Mucosa of gallbladder (tissue), 1 donor: ENCODE results near the gene ZNF350. TPM values are rescaled to one million over a fixed set of nuclear protein-coding genes. Genes with fewer than 3 reads are reported as not detected.
A peak's percentile ranks its signal among the peaks of the same experiment; 100 is the strongest.
"Not testable (repeated sequence)": the region's sequence is repeated elsewhere in the genome, so short reads cannot be mapped to it uniquely, and the experiment has no call there.

Experiments used
- DNase-seq: peaks from one replicate; pipeline ENCODE4 v3.0.0-alpha.2; 2020; ENCODE audit warnings: low spot score
- total RNA-seq: library from RNA; stranded (reverse); gene quantifications from one replicate; pipeline ENCODE4 v1.2.1, GENCODE V29; 2021
- donor health status: DM: no; HTN: no; CAD: no.

Gene ZNF350
- total RNA-seq: 12.8 TPM

DNA sequence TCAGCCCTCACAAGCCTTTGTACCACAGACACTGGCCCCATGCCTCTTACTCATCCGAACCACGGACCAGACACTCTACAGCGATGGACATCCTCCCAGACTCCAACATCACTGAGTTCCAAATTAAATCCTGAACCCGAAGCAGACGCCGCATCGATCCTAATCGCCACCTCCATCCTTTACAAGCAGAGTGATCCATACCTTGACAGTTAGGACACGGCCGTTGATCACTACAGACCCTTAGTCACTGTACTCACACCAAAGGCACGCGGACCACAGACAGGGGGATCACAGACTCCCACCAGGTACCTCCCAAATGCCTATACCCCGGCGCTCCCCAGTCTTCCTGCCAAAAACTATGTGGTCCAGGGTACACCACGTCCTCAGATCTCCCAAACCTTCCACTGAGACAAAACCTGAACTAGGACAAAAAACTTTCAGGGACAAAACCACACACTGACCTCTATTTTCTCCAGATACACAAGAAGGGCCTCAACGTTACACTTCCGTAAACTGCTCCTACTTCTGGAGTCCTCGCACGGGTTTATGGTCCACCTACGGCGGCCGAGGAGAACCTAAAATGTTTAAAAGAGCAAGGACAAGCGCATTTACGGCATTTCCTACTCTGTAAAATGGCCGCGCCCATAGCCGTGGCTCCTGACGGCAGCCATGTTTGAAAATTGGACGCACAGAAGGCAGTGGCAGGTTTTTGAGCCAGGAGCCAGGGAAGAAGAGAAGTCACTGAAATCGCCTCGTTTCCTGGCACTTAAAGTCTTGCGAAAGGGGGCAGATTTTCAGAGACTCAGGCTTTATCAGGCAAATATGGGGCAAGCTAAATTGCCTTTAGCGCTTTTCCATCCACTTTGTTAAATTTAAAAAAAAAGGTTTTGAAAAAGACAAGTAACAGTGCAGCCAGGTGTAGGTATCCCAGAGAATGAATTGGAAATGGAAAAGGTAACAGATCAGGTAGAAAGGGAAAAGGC lies at the start of gene ZNF350:
Gene ZNF350 (minus strand): TSS at position 532 of the 983 bp plus-strand sequence. CDS start 12,480 bp downstream, outside the sequence.
- DNase-seq: peak; percentile 98

GRCh38 chr19:52034051-52034728 lies 47.5 kb upstream of the ZNF350 start:
- DNase-seq: no peak

DNA sequence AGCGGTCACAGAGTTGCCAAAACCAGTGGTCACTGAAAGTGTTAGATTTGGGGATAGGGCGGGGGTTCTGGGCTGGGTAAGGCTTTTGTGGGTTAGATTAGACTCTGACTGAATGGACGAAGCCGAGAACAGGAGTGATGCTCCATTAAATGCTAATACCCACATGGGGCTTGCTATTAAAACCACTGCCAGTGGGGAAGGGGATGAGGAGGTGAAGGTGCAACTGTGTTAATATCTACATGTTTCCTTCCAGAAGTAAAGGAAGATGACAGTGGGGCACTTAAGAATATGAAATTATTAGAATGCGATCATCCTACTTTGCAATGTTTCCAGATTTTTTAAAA lies 42.1 kb upstream of the ZNF350 start:
- DNase-seq: no peak

GRCh38 chr19:52028027-52028779 lies 41.6 kb upstream of the ZNF350 start, which contains the start of gene ZNF614:
TSS of gene ZNF614 (minus strand) at chr19:52028379. CDS start at chr19:52025745, 2,634 bp downstream.
- DNase-seq: peak; percentile 89

DNA sequence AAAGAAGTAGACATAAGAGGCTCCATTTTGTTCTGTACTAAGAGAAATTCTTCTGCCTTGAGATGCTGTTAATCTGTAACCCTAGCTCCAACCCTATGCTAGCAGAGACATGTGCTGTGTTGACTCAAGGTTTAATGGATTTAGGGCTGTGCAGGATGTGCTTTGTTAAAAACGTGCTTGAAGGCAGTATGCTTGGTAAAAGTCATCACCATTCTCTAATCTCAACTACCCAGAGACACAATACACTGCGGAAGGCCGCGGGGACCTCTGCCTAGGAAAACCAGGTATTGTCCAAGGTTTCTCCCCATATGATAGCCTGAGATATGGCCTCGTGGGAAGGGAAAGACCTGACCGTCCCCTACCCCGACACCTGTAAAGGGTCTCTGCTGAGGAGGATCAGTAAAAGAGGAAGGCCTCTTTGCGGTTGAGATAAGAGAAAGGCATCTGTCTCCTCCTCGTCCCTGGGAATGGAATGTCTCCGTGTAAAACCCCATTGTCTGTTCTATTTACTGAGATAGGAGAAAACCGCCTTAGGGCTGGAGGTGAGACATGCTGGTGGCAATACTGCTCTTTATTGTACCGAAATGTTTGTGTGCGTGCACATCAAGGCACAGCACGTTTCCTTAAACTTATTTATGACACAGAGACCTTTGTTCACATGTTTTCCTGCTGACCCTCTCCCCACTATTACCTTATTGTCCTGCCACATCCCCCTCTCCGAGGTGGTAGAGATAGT lies 39.8 kb upstream of the ZNF350 start:
- not testable (repeated sequence) for DNase-seq

- DNase-seq: not testable (repeated sequence)
Measured at GRCh38 chr19:52024478-52024877, 37.8 kb upstream of the ZNF350 start.

DNA sequence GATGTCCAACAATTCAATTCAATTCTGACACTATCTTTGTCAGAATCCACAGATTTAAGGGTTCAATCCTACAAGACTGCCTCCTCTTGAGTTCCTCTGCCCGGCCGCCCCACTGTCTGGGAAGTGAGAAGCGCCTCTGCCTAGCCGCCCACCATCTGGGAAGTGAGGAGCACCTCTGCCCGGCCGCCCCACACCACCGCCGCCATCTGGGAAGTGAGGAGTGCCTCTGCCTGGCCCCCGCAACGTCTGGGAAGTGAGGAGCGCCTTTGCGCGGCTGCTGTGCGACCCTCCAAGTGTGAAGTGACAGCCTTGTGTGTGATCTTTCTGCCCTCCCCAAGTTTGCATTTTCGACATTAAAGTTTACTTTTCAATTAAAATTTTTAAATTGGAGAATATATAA lies 35.6 kb upstream of the ZNF350 start:
- DNase-seq: no peak

DNA sequence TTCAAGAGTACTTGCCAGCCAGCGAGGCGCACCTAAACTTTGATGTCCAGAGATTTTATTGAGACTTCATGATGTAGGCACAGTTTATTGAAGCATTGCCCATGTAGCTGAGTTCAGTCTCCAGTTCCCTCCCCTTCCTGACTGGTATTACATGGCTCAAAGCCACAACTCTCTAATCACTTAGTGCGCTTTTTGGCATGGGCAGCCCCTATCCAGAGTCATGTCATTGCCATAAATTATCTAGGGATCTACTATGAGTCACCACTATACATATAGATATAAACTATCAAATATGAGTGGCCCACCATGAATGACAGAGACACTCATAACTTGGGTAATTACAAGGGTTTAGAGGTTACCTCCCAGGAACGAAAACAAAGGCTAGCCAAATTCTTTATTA lies 33.9 kb upstream of the ZNF350 start:
- no peak for DNase-seq

DNA sequence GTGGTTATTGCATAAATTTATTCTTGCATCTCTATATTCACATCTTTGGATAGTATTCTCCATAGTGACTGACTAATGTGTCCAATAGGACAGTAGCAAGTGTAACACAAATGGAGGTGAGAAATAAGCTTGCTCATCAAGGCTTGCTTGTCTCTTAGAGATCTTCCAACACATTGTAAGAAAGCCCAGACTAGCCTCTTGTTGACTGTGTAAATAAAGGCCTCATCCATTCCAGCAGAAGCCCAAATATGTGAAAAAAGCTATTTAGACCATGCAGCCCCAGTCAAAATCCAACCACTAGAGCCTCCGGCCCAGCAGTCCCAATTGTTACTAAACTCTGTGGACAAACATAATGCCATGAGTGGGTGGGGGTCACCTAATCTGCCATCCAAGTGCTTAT lies 24.0 kb upstream of the ZNF350 start:
- no peak for DNase-seq

DNA sequence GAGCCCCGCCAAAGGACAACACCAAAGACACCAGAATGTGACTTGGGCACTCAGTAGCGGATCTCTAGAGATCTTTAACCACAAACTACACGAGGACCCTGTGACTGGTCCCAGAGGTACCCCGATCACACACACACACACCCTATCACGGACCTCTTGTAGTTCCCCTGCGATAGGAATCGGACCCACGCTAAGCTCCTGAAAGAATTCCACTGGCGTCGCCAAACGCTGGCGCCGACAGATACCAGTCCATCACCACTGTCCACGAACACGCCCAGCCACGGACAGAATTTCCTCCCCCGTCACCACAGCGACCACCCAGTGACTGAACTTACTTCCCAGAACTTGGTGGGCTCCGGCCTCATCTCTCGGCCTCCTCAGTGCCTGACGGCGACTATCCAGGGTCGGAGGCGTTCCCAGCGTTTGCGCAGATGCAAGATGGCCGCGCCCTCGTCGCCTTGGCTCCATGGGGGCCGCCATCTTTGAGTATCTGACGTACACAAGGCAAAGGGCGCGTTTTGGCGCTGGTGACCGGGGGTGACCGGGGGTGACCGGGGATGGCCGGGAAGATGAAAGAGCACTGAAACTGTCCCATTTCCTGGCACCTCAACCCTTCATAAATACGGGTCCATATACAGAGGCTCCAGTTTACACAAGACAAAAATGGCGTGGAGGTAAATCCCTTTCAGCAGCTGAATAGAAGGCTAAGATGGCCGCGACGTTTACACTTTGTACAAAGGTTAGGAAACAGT lies 21.3 kb upstream of the ZNF350 start, which contains the start of gene ZNF615:
Gene ZNF615 (minus strand): TSS at position 406 of the 752 bp plus-strand sequence. CDS start 4,500 bp downstream, outside the sequence.
- peak; percentile 90 for DNase-seq

- DNase-seq: no peak
Measured at GRCh38 chr19:52007451-52007805, 20.8 kb upstream of the ZNF350 start.

GRCh38 chr19:51994048-51994644 lies 7.5 kb upstream of the ZNF350 start:
- DNase-seq: no peak

- DNase-seq: no peak
Measured at GRCh38 chr19:51993422-51993821, 6.8 kb upstream of the ZNF350 start.

DNA sequence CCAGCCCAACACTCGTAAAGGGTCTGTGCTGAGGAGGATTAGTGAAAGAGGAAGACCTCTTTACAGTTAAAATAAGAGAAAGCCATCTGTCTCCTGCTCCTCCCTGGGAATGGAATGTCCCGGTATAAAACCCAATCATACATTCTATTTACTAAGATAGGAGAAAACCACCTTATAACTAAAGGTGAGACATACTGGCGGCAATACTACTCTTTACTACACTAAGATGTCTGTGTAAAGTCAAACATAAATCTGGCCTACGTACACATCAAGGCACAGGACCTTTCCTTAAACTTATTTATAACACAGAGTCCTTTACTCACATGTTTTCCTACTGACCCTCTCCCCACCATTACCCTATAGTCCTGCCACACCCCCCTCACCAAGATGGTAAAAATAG lies 3.3 kb downstream of the ZNF350 start:
- no peak for DNase-seq

DNA sequence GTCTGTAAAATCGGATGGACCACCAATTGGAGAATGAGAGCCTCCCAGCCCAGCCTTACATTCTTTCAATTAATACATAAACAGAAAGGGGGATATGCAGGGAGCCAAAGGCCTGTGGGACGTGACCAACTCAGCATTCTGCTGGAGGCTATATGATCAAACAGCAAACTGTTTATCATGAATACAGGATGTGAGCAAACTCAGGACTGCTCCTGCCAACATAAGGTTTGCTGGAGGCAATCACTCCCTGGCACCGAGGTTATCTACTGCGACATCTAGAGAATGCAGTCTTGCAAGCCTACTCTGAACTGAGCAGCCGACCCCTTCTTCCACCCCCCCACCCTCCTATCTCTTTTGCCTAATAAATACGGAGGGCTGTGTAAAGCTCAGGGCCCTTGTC lies 5.7 kb downstream of the ZNF350 start:
- not testable (repeated sequence) for DNase-seq

DNA sequence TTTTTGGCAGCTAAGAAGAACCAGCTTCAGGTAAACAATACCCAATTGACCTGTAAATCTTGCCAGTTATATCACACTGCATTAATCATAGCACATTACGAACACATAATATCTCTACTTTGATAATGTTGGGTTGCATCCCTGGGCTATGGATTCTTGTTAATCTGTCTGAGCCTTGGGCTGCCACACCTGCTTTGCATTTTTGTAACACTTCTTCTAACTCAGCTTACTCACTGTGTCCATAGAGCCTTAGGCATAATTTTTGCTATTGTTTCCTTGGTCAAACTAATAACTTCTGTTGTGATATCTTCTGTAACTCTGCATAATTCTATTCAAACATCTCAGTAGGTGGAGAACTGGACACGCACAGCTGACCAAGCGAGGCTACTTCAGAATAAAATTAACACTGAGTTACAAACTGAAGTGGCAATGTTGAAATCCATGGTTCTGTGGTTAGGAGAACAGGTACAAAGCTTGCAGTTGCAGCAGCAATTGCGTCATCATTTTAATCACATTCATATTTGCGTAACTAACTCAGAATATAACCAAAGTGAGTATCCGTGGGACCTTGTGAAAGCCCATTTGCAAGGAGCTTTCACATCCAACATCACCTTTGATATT lies 6.4 kb downstream of the ZNF350 start:
- no peak for DNase-seq

DNA sequence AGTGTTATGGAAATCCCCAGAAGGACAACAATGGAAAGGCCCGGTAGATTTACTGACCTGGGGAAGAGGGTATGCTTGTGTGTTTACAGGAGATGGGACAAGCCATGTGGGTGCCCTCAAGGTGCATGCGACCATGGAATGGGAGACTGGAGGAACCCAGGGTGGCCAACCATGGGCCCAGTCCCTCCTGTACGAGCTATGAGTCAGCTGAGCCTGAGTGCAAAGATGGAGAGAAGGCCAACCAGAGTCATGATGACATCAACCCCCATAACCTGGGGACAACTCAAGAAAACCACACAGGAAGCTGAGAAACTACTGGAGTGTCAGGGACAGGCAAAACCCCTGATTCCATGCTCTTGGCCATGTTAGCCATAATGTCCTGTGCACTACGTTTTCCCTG lies 7.8 kb downstream of the ZNF350 start:
- DNase-seq: no peak

DNA sequence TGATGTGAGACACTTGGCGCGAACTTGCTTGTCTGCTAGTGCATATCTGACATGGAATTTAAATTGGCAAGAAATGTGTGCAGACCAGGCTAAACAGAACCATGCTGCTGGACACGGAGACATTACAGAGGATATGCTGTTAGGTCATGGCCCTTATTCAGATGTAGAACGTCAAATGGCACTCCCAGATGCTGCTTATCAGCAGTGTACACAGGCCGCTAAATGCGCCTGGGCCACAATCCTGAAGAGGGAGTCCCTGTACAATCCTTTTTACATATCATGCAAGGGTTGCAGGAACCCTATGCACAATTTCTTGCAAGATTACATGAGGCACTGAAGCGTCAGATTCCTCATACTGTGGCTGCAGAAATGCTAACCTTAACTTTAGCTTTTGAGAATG lies 9.3 kb downstream of the ZNF350 start:
- no peak for DNase-seq

DNA sequence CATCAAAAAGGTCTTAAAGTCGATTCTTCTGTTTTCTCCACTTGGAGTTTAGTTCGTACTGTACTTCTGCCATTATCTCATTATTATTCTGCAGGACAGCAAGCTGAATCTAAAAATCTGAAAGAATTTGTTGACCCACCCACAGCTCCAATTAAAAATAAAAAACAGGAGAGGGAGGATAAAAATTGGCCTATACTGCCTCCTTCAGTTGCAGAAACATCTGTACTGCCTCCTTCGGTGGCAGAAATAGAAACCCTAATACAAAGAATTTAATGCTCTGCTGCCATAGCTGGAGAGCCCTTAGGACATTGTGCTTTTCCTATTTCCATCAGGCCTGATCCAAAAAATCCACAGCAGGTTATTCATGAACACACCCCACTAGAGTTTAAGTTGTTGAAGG lies 9.8 kb downstream of the ZNF350 start:
- no peak for DNase-seq

DNA sequence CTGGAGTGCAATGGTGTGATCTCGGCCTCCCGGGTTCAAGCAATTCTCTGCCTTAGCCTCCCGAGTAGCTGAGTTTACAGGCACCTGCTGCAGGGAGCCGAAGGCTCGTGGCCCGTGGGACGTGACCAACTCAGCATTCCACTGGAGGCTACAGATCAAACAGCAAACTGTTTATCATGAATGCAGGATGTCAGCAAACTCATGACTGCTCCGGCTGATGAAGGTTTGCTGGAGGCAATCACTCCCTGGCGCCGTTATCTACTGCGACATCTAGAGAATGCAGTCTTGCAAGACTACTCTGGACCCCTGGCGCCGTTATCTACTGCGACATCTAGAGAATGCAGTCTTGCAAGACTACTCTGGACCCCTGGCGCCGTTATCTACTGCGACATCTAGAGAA lies 10.9 kb downstream of the ZNF350 start:
- not testable (repeated sequence) for DNase-seq
